HepG2 (cell line): ENCODE results near the gene SOWAHA. TPM values are rescaled to one million over a fixed set of nuclear protein-coding genes. Genes with fewer than 3 reads are reported as not detected.

Experiments used
- REPIN1 ChIP-seq: sonication (generic); formaldehyde crosslinking; IDR thresholded peaks from 2 replicates; pipeline ENCODE4 v1.8.0; 2022; ENCODE audit warnings: missing genetic modification reagents, low read depth, mild to moderate bottlenecking, borderline replicate concordance
- RERE ChIP-seq: IDR thresholded peaks from 2 replicates; pipeline ENCODE4 v1.6.1; 2016; ENCODE audit warnings: low read depth, missing genetic modification reagents, missing compliant biosample characterization
- RFX5 ChIP-seq: IDR thresholded peaks from 2 replicates; pipeline ENCODE4 v1.6.1; 2011; ENCODE audit warnings: low read depth, low read length, improper control_type of control experiment
- SRF ChIP-seq: IDR thresholded peaks from 2 replicates; pipeline ENCODE4 v1.6.1; 2011; ENCODE audit warnings: mild to moderate bottlenecking, low read depth, low read length, moderate library complexity
- ZNF160 ChIP-seq: sonication (generic); formaldehyde crosslinking; IDR thresholded peaks from 2 replicates; pipeline ENCODE4 v1.8.0; 2022; ENCODE audit warnings: mild to moderate bottlenecking, inconsistent platforms, missing genetic modification reagents
- ZNF329 ChIP-seq: sonication (generic); formaldehyde crosslinking; IDR thresholded peaks from 2 replicates; pipeline ENCODE4 v1.9.0; 2021; ENCODE audit warnings: low read depth, mild to moderate bottlenecking, missing genetic modification reagents
- ZNF335 ChIP-seq: sonication (generic); formaldehyde crosslinking; IDR thresholded peaks from 2 replicates; pipeline ENCODE4 v1.4.0; 2020; ENCODE audit warnings: missing genetic modification reagents
- ZNF460 ChIP-seq: sonication (generic); formaldehyde crosslinking; IDR thresholded peaks from 2 replicates; pipeline ENCODE4 v1.5.1; 2020; ENCODE audit warnings: missing genetic modification reagents, mild to moderate bottlenecking, borderline replicate concordance
- ZNF83 ChIP-seq: sonication (generic); formaldehyde crosslinking; IDR thresholded peaks from 2 replicates; pipeline ENCODE4 v1.4.0; 2020; ENCODE audit warnings: missing genetic modification reagents, mild to moderate bottlenecking, borderline replicate concordance
- polyA plus RNA-seq, 8 experiments: library from polyadenylated mRNA; depleted of rRNA in 3 of 8; stranded (reverse) in 7 of 8; unstranded in 1 of 8; fragments of >200 nt; fragmentation: Illumina TruSeq in 4 of 8; extraction: Trizol in 4 of 8; gene quantifications; 2 replicates each; pipeline versions ENCODE4 v1.2.1 to v1.2.3, GENCODE V29; 2011 to 2016; ENCODE audit warnings: low read depth in 4 of 8, missing spikeins in 1 of 8, mixed read lengths in 1 of 8; ENCODE audit not compliant: insufficient read depth in 1 of 8
- total RNA-seq, 5 experiments: library from RNA; depleted of rRNA; stranded (reverse); fragments of >200 nt; fragmentation: Illumina TruSeq; extraction: Trizol; gene quantifications; 2 replicates each; pipeline ENCODE4 v1.2.3, GENCODE V29; 2016; ENCODE audit warnings: low read depth in 1 of 5
- TF ChIP-seq, protein P1 (sequence below): sonication (generic); formaldehyde crosslinking; IDR thresholded peaks from 2 replicates; pipeline ENCODE4 v1.4.0; 2020; ENCODE audit warnings: mild to moderate bottlenecking, missing genetic modification reagents, borderline replicate concordance
- TF ChIP-seq, protein P2 (sequence below): sonication (generic); formaldehyde crosslinking; IDR thresholded peaks from 2 replicates; pipeline ENCODE4 v1.5.1; 2020; ENCODE audit warnings: mild to moderate bottlenecking, missing genetic modification reagents, borderline replicate concordance
- TF ChIP-seq, protein P3 (sequence below): sonication (generic); formaldehyde crosslinking; IDR thresholded peaks from 2 replicates; pipeline ENCODE4 v1.4.0; 2020; ENCODE audit warnings: missing genetic modification reagents, mild to moderate bottlenecking, borderline replicate concordance

The SOWAHA gene
- total and polyA plus RNA-seq, 2 of the 13 experiments (the other 11 are each of a cell fraction or from before 2014, with no cell fraction given) = 0.95 to 1.9 TPM

DNA sequence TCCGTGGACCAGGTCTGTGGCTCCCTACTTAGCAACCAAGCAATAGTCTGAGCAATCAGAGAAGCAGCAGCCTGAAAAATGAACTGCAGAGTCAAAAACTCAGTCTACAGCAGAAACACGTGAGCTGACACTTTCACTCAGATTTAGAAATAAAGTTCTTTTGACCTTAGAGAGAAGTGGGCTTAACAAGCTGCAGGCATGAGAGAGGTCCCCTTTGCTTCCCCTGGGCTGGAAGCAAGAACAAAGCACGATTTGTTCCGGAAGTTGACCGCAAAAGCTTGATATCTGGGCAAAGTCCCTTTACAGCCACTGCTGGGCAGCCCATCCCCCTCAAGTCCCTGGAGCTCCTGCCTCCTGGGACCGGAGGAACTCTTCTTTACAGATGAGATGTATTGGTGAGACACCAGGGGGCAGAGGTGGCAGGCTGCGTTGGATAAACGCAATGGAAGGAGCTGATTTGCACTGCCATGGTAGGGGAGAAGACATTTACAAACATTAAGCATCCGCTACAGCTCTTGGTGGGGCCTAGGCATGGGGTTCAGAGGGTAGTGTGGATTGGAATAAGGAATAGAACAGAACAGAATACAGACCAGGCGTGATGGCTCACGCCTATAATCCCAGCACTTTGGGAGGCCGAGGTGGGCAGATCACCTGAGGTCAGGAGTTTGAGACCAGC is 5.8 kb upstream of the SOWAHA start (continued):
- TF ChIP-seq, protein P1, sequence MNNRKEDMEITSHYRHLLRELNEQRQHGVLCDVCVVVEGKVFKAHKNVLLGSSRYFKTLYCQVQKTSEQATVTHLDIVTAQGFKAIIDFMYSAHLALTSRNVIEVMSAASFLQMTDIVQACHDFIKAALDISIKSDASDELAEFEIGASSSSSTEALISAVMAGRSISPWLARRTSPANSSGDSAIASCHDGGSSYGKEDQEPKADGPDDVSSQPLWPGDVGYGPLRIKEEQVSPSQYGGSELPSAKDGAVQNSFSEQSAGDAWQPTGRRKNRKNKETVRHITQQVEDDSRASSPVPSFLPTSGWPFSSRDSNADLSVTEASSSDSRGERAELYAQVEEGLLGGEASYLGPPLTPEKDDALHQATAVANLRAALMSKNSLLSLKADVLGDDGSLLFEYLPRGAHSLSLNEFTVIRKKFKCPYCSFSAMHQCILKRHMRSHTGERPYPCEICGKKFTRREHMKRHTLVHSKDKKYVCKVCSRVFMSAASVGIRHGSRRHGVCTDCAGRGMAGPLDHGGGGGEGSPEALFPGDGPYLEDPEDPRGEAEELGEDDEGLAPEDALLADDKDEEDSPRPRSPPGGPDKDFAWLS (CRISPR knock-in tag) = no peak
- TF ChIP-seq ZNF83 (CRISPR knock-in tag) (no peak), REPIN1 (peak; percentile 95; the same call in 1 of the 2 replicates), ZNF160 (no peak), SRF (0 out of 2 replicates have a peak, but pooled peaks have one; percentile 11), ZNF335 (CRISPR knock-in tag) (peak; percentile 78; the same call in 1 of the 2 replicates), ZNF329 (CRISPR knock-in tag) (no peak), RFX5 (no peak), ZNF460 (CRISPR knock-in tag) (no peak; the same call in 1 of the 2 replicates), RERE (peak; percentile 34; the same call in 1 of the 2 replicates)
- TF ChIP-seq, protein P2, sequence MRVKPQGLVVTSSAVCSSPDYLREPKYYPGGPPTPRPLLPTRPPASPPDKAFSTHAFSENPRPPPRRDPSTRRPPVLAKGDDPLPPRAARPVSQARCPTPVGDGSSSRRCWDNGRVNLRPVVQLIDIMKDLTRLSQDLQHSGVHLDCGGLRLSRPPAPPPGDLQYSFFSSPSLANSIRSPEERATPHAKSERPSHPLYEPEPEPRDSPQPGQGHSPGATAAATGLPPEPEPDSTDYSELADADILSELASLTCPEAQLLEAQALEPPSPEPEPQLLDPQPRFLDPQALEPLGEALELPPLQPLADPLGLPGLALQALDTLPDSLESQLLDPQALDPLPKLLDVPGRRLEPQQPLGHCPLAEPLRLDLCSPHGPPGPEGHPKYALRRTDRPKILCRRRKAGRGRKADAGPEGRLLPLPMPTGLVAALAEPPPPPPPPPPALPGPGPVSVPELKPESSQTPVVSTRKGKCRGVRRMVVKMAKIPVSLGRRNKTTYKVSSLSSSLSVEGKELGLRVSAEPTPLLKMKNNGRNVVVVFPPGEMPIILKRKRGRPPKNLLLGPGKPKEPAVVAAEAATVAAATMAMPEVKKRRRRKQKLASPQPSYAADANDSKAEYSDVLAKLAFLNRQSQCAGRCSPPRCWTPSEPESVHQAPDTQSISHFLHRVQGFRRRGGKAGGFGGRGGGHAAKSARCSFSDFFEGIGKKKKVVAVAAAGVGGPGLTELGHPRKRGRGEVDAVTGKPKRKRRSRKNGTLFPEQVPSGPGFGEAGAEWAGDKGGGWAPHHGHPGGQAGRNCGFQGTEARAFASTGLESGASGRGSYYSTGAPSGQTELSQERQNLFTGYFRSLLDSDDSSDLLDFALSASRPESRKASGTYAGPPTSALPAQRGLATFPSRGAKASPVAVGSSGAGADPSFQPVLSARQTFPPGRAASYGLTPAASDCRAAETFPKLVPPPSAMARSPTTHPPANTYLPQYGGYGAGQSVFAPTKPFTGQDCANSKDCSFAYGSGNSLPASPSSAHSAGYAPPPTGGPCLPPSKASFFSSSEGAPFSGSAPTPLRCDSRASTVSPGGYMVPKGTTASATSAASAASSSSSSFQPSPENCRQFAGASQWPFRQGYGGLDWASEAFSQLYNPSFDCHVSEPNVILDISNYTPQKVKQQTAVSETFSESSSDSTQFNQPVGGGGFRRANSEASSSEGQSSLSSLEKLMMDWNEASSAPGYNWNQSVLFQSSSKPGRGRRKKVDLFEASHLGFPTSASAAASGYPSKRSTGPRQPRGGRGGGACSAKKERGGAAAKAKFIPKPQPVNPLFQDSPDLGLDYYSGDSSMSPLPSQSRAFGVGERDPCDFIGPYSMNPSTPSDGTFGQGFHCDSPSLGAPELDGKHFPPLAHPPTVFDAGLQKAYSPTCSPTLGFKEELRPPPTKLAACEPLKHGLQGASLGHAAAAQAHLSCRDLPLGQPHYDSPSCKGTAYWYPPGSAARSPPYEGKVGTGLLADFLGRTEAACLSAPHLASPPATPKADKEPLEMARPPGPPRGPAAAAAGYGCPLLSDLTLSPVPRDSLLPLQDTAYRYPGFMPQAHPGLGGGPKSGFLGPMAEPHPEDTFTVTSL (CRISPR knock-in tag) = peak; percentile 66; the same call in 1 of the 2 replicates
- TF ChIP-seq, protein P3, sequence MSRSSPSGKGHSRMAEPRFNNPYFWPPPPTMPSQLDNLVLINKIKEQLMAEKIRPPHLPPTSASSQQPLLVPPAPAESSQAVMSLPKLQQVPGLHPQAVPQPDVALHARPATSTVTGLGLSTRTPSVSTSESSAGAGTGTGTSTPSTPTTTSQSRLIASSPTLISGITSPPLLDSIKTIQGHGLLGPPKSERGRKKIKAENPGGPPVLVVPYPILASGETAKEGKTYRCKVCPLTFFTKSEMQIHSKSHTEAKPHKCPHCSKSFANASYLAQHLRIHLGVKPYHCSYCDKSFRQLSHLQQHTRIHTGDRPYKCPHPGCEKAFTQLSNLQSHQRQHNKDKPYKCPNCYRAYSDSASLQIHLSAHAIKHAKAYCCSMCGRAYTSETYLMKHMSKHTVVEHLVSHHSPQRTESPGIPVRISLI (CRISPR knock-in tag) = no peak; the same call in 1 of the 2 replicates
